ENCODE measurements around the gene IL1RAPL1.

IL1RAPL1 gene

GRCh38 chrX:29531336-29531735, 944.1 kb downstream of the IL1RAPL1 start:
- CTCF ChIA-PET, result no interaction called here
- no peak overlapping the region for H3K27ac ChIP-seq
- POLR2A ChIA-PET (ENCODE audit: low non-redundant PET), result no interaction called here
- TF ChIP-seq, protein P1, sequence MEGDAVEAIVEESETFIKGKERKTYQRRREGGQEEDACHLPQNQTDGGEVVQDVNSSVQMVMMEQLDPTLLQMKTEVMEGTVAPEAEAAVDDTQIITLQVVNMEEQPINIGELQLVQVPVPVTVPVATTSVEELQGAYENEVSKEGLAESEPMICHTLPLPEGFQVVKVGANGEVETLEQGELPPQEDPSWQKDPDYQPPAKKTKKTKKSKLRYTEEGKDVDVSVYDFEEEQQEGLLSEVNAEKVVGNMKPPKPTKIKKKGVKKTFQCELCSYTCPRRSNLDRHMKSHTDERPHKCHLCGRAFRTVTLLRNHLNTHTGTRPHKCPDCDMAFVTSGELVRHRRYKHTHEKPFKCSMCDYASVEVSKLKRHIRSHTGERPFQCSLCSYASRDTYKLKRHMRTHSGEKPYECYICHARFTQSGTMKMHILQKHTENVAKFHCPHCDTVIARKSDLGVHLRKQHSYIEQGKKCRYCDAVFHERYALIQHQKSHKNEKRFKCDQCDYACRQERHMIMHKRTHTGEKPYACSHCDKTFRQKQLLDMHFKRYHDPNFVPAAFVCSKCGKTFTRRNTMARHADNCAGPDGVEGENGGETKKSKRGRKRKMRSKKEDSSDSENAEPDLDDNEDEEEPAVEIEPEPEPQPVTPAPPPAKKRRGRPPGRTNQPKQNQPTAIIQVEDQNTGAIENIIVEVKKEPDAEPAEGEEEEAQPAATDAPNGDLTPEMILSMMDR (conservative IDR thresholded peaks at IDR 0.05; ENCODE audit: low read depth), result no peak
- DNase-seq (ENCODE audit: low spot score), result no peak

DNA sequence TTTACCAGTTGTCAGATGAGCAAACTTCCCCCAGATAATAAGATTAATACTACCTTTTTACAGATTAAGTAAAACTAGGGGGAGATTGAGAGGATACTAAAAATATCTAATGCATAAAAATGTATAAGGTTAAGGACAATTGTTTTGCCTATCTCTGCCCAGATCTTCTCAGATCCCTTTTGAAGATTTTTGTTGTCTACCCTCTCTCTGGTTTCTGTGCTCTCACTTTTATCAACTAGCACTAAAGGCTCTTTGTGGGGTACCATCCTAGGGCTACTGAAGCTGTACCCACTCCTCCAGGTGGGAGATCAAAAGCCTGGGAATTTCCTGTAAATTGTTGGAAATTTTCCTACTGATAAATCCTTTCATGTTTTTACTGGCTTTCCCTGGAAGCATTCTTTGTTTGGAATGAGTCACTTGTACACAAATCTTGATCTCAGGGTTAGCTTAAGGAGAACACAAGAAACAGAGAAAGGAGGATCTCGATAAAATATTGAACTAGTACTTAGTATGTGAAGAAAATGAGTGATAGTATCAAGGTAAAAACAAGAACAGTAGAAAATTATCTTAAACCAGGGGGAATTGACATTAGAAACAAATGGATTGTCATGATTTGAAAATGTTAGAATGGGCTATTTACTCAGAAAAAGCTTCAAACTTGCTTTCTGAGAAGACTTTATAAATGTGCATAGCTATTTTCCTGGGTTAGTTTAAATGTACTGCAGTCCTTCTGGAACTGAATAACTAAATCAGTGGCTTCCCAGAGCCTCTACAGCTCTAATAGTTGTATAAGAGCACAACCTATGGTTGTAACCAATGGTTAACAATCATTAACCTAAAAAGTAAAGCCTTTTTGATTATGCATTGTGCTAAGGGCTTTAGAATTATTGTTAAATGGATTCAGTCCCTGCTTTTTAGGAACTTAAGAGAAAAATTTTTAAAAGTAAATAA, 948.2 kb downstream of the IL1RAPL1 start:
- ChIA-PET CTCF (interaction anchor here (0.6 kb wide), 1 partner anchor 11 kb away, joined by 4 read pairs; no protein-coding TSS in a partner anchor), POLR2A (ENCODE audit: low non-redundant PET) (no interaction called here)
- DNase-seq (ENCODE audit: low spot score), result peak; percentile 1
- no peak overlapping the region for H3K27ac ChIP-seq
- TF ChIP-seq, protein P1 (conservative IDR thresholded peaks at IDR 0.05; ENCODE audit: low read depth), result no peak

DNA sequence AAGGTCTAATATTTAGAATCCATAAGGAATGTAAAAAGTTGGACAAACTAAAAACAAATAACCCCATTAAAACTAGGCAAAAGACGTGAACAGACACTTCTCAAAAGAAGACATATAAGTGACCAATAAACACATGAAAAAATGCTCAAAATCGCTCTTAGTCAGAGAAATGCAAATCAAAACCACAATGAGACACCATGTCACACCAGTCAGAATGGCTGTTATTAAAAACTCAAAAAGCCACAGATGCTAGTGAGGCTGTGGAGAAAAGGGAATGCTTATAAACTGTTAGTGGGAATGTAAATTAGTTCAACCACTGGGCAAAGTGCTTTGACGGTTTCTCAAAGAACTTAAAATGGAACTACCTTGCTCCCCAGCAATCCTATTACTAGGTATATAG, 953.8 kb downstream of the IL1RAPL1 start:
- no peak overlapping the region for H3K27ac ChIP-seq
- ChIA-PET CTCF (no interaction called here), POLR2A (ENCODE audit: low non-redundant PET) (no interaction called here)
- TF ChIP-seq, protein P1 (conservative IDR thresholded peaks at IDR 0.05; ENCODE audit: low read depth), result no peak
- DNase-seq (ENCODE audit: low spot score), result no peak

DNA sequence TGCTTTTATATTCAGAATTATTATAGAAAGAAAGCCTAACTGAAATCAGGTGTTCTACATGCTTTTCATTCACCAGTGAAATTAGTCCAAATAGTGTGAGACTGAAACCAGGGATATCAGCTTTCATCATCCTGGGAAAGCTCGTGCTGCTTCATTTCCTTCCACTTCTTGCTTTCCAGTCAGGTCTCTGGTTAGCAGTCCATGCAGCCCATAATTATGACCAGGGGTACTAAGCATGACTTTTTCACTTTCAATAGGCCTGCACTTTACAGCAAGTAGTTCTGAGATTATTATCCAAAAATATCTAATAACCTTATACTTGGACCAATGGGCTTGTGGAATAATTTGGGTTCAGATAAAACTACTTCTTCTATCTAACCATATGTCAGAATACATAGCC, 954.9 kb downstream of the IL1RAPL1 start:
- no peak overlapping the region for H3K27ac ChIP-seq
- POLR2A ChIA-PET (ENCODE audit: low non-redundant PET), result no interaction called here

GRCh38 chrX:29545878-29546277, 958.6 kb downstream of the IL1RAPL1 start:
- DNase-seq (ENCODE audit: low spot score), result no peak
- POLR2A ChIA-PET (ENCODE audit: low non-redundant PET), result no interaction called here
- H3K27ac ChIP-seq, result no peak overlapping the region
- TF ChIP-seq, protein P1 (conservative IDR thresholded peaks at IDR 0.05; ENCODE audit: low read depth), result no peak
- CTCF ChIA-PET, result no interaction called here

More for the DNA sequence above, 954.9 kb downstream of the IL1RAPL1 start:
- CTCF ChIA-PET, result no interaction called here
- DNase-seq (ENCODE audit: low spot score), result no peak
- TF ChIP-seq, protein P1 (conservative IDR thresholded peaks at IDR 0.05; ENCODE audit: low read depth), result no peak

- ChIA-PET POLR2A (ENCODE audit: low non-redundant PET) (no interaction called here), CTCF (interaction anchor here (0.7 kb wide), 1 partner anchor 14 kb away, joined by 3 read pairs; no protein-coding TSS in a partner anchor)
- TF ChIP-seq, protein P1 (conservative IDR thresholded peaks at IDR 0.05; ENCODE audit: low read depth), result no peak
- DNase-seq (ENCODE audit: low spot score), result no peak
- H3K27ac ChIP-seq, result no peak overlapping the region
Measured at GRCh38 chrX:29547877-29548276, 960.6 kb downstream of the IL1RAPL1 start.

Measured in RWPE1 (cell line).